HT-29 (cell line): ENCODE results near the gene RAB22A. TPM values are rescaled to one million over a fixed set of nuclear protein-coding genes. Genes with fewer than 3 reads are reported as not detected.
"Not testable (repeated sequence)": the region's sequence is repeated elsewhere in the genome, so short reads cannot be mapped to it uniquely, and the experiment has no call there.

Experiments
- DNase-seq: peaks from one replicate; pipeline ENCODE4 v3.0.0-alpha.2; 2015; ENCODE audit warnings: low spot score
- total RNA-seq: library from RNA; depleted of rRNA; stranded (reverse); fragments of >200 nt; shearing (Covaris generic); gene quantifications from 2 replicates; pipeline ENCODE4 v1.2.3, GENCODE V29; 2014; rRNA removed

Gene RAB22A
- total RNA-seq, 1 experiment from 2014 or later: 25.3 TPM

GRCh38 chr20:58408603-58409246 is 99.2 kb downstream of the RAB22A start:
- no peak for DNase-seq

- DNase-seq: not testable (repeated sequence)
These were observed 104.7 kb downstream of the RAB22A start for GRCh38 chr20:58414216-58414615.

- DNase-seq: not testable (repeated sequence)
These were observed 105.3 kb downstream of the RAB22A start for GRCh38 chr20:58414786-58415185.

GRCh38 chr20:58416057-58416456 is 106.5 kb downstream of the RAB22A start:
- no peak for DNase-seq

GRCh38 chr20:58416835-58417234 is 107.3 kb downstream of the RAB22A start:
- no peak for DNase-seq

Other genes with a start within 250 kb of the RAB22A start
- gene ANKRD60, start 81.1 kb upstream of the RAB22A start, total RNA-seq: not detected in 2 replicates
- gene VAPB, start 79.5 kb downstream of the RAB22A start, total RNA-seq: 15.6 and 16.2 TPM in 2 replicates
- gene APCDD1L, start 205.7 kb downstream of the RAB22A start, total RNA-seq: not detected in 2 replicates